IPS-20b (cell line): ENCODE data around the gene ENPP7.

Experiments used
- H3K27ac ChIP-seq: one replicate; pipeline ENCODE4 v1.5.1; 2013; ENCODE audit warnings: low read length
- H3K27me3 ChIP-seq: 2 replicates; pipeline ENCODE4 v1.6.1; 2013; ENCODE audit warnings: mild to moderate bottlenecking, low read length, inconsistent platforms; ENCODE audit not compliant: insufficient read depth
- H3K36me3 ChIP-seq: 2 replicates; pipeline ENCODE4 v1.6.1; 2013; ENCODE audit warnings: low read depth, mild to moderate bottlenecking, inconsistent platforms, low read length, moderate library complexity; ENCODE audit not compliant: insufficient read depth
- H3K4me1 ChIP-seq: 2 replicates; pipeline ENCODE4 v1.6.1; 2013; ENCODE audit warnings: mild to moderate bottlenecking, control low read depth, inconsistent platforms, low read length, moderate library complexity; ENCODE audit not compliant: insufficient read depth
- H3K4me3 ChIP-seq: 2 replicates; pipeline ENCODE4 v1.5.1; 2013; ENCODE audit warnings: mild to moderate bottlenecking, low read length, inconsistent platforms
- H3K9ac ChIP-seq: 2 replicates; pipeline ENCODE4 v1.6.1; 2013; ENCODE audit warnings: low read depth, mild to moderate bottlenecking, inconsistent platforms, low read length, moderate library complexity
- H3K9me3 ChIP-seq: 2 replicates; pipeline ENCODE4 v1.6.1; 2013; ENCODE audit warnings: mild to moderate bottlenecking, low read depth, low read length, inconsistent platforms; ENCODE audit not compliant: insufficient read depth

The ENPP7 gene

GRCh38 chr17:79693419-79693818 lies 37.3 kb upstream of the ENPP7 start:
- Histone ChIP-seq H3K9ac (no peak overlapping the region), H3K27me3 (peaks cover 12% of the 10 kb centered on the region; the same call in 1 of the 2 replicates), H3K36me3 (no peaks in the 10 kb centered on the region), H3K4me1 (peaks cover 2% of the 10 kb centered on the region; the same call in 1 of the 2 replicates), H3K4me3 (no peak overlapping the region), H3K9me3 (no peaks in the 10 kb centered on the region), H3K27ac (no peak overlapping the region)

- Histone ChIP-seq H3K27me3 (peaks cover 12% of the 10 kb centered on the region; the same call in 1 of the 2 replicates), H3K9ac (no peak overlapping the region), H3K27ac (no peak overlapping the region), H3K4me1 (peaks cover 2% of the 10 kb centered on the region; the same call in 1 of the 2 replicates), H3K9me3 (no peaks in the 10 kb centered on the region), H3K4me3 (no peak overlapping the region), H3K36me3 (no peaks in the 10 kb centered on the region)
These were observed 35.4 kb upstream of the ENPP7 start for GRCh38 chr17:79695293-79695790.

- H3K4me1 ChIP-seq = peaks cover 2% of the 10 kb centered on the region; the same call in 1 of the 2 replicates
- no peaks in the 10 kb centered on the region for H3K9me3 ChIP-seq
- H3K27ac ChIP-seq = no peak overlapping the region
- no peak overlapping the region for H3K9ac ChIP-seq
- H3K36me3 ChIP-seq = no peaks in the 10 kb centered on the region
- peaks cover 6% of the 10 kb centered on the region; the same call in 1 of the 2 replicates for H3K27me3 ChIP-seq
- H3K4me3 ChIP-seq = no peak overlapping the region
These were observed 34.7 kb upstream of the ENPP7 start for GRCh38 chr17:79695797-79696609.

- Histone ChIP-seq H3K27me3 (peaks cover 6% of the 10 kb centered on the region; the same call in 1 of the 2 replicates), H3K4me3 (no peak overlapping the region), H3K9me3 (no peaks in the 10 kb centered on the region), H3K4me1 (peaks cover 2% of the 10 kb centered on the region; the same call in 1 of the 2 replicates), H3K36me3 (no peaks in the 10 kb centered on the region), H3K9ac (no peak overlapping the region), H3K27ac (no peak overlapping the region)
These were observed 34.1 kb upstream of the ENPP7 start for GRCh38 chr17:79696610-79696982.

- no peaks in the 10 kb centered on the region for H3K4me1 ChIP-seq
- no peak overlapping the region for H3K9ac ChIP-seq
- H3K27me3 ChIP-seq = no peaks in the 10 kb centered on the region; the same call in 1 of the 2 replicates
- no peak overlapping the region for H3K27ac ChIP-seq
- no peaks in the 10 kb centered on the region for H3K9me3 ChIP-seq
- no peak overlapping the region for H3K4me3 ChIP-seq
- no peaks in the 10 kb centered on the region for H3K36me3 ChIP-seq
These were observed 32.4 kb upstream of the ENPP7 start for GRCh38 chr17:79698146-79698846.

- Histone ChIP-seq H3K27me3 (no peaks in the 10 kb centered on the region), H3K36me3 (no peaks in the 10 kb centered on the region), H3K4me1 (no peaks in the 10 kb centered on the region), H3K27ac (no peak overlapping the region), H3K9ac (no peak overlapping the region), H3K4me3 (no peak overlapping the region), H3K9me3 (no peaks in the 10 kb centered on the region)
These were observed 31.2 kb upstream of the ENPP7 start for GRCh38 chr17:79699386-79700036.

GRCh38 chr17:79700592-79700991 lies 30.2 kb upstream of the ENPP7 start:
- Histone ChIP-seq H3K9ac (no peak overlapping the region), H3K4me3 (no peak overlapping the region), H3K27ac (no peak overlapping the region), H3K27me3 (no peaks in the 10 kb centered on the region), H3K4me1 (no peaks in the 10 kb centered on the region), H3K9me3 (no peaks in the 10 kb centered on the region), H3K36me3 (no peaks in the 10 kb centered on the region)

- H3K27ac ChIP-seq = no peak overlapping the region
- no peak overlapping the region for H3K9ac ChIP-seq
- no peaks in the 10 kb centered on the region for H3K27me3 ChIP-seq
- no peaks in the 10 kb centered on the region for H3K36me3 ChIP-seq
- no peaks in the 10 kb centered on the region for H3K4me1 ChIP-seq
- H3K9me3 ChIP-seq = no peaks in the 10 kb centered on the region
- H3K4me3 ChIP-seq = no peak overlapping the region
These were observed 28.7 kb upstream of the ENPP7 start for GRCh38 chr17:79702034-79702433.

GRCh38 chr17:79702550-79703236 lies 28.1 kb upstream of the ENPP7 start:
- Histone ChIP-seq H3K9me3 (no peaks in the 10 kb centered on the region), H3K27me3 (no peaks in the 10 kb centered on the region), H3K4me1 (no peaks in the 10 kb centered on the region), H3K9ac (no peak overlapping the region), H3K36me3 (no peaks in the 10 kb centered on the region), H3K4me3 (no peak overlapping the region), H3K27ac (no peak overlapping the region)

- Histone ChIP-seq H3K9me3 (no peaks in the 10 kb centered on the region), H3K36me3 (no peaks in the 10 kb centered on the region), H3K27ac (no peak overlapping the region), H3K9ac (no peak overlapping the region), H3K4me1 (no peaks in the 10 kb centered on the region), H3K27me3 (no peaks in the 10 kb centered on the region), H3K4me3 (no peak overlapping the region)
These were observed 26.1 kb upstream of the ENPP7 start for GRCh38 chr17:79704691-79705090.

- no peaks in the 10 kb centered on the region for H3K4me1 ChIP-seq
- no peaks in the 10 kb centered on the region for H3K36me3 ChIP-seq
- no peak overlapping the region for H3K4me3 ChIP-seq
- no peaks in the 10 kb centered on the region for H3K27me3 ChIP-seq
- no peak overlapping the region for H3K27ac ChIP-seq
- H3K9ac ChIP-seq = no peak overlapping the region
- H3K9me3 ChIP-seq = no peaks in the 10 kb centered on the region
These were observed 25.1 kb upstream of the ENPP7 start for GRCh38 chr17:79705674-79706073.
